Upper lobe of left lung (tissue), 6 donors: ENCODE data around the gene TASOR2. TPM values are rescaled to one million over a fixed set of nuclear protein-coding genes. Genes with fewer than 3 reads are reported as not detected.

ENCODE experiments used
- ATAC-seq, 2 donors: fragments of 200-7000 bp; cut with Tn5 transposase; one replicate each; pipeline ENCODE4 v1.9.1; 2022; ENCODE audit warnings: mild to moderate bottlenecking in 2 of 2, moderate library complexity in 2 of 2; ENCODE audit not compliant: low FRiP score in 2 of 2
- DNase-seq, 2 donors: peaks; one replicate each; pipeline ENCODE4 v3.0.0-alpha.2; 2019 to 2020
- H3K27ac ChIP-seq, 4 donors: fragments of 200-600 bp; sonication (generic); one replicate each; pipeline ENCODE4 v1.5.1; 2016 to 2019
- H3K27me3 ChIP-seq, 4 donors: fragments of 200-600 bp; sonication (generic); one replicate each; pipeline ENCODE4 v1.5.1; 2017 to 2019
- H3K36me3 ChIP-seq, 4 donors: fragments of 200-600 bp; sonication (generic); one replicate each; pipeline ENCODE4 v1.5.1; 2016 to 2019
- H3K4me1 ChIP-seq, 4 donors: fragments of 200-600 bp; sonication (generic); one replicate each; pipeline ENCODE4 v1.5.1; 2018 to 2019
- H3K4me3 ChIP-seq, 4 donors: fragments of 200-600 bp; sonication (generic); one replicate each; pipeline ENCODE4 v1.5.1; 2017 to 2019; ENCODE audit warnings: mild to moderate bottlenecking in 2 of 4, moderate library complexity in 1 of 4
- H3K9me3 ChIP-seq, 4 donors: fragments of 200-600 bp; sonication (generic); one replicate each; pipeline ENCODE4 v1.5.1; 2018 to 2019
- EP300 ChIP-seq, 4 donors: sonication (generic); formaldehyde crosslinking; IDR thresholded peaks; one replicate each; pipeline ENCODE4 v1.5.1; 2017; ENCODE audit warnings: antibody characterized with exemption in 4 of 4, control low read depth in 2 of 4
- POLR2A ChIP-seq, 4 donors: fragments of 450-650 bp; IDR thresholded peaks; one replicate each; pipeline ENCODE4 v1.5.1; 2016 to 2017; ENCODE audit warnings: antibody characterized with exemption in 4 of 4, mild to moderate bottlenecking in 2 of 4
- POLR2AphosphoS5 ChIP-seq, 2 donors: sonication (generic); formaldehyde crosslinking; IDR thresholded peaks; one replicate each; pipeline ENCODE4 v1.5.1; 2017; ENCODE audit warnings: antibody characterized with exemption in 2 of 2
- WGBS, 2 donors: methylation state at CpG; one replicate each; pipeline ENCODE4 v1.1.5; 2017 to 2018; 5-methylcytosine and 5-hydroxymethylcytosine counted together
- total RNA-seq, 6 donors: library from RNA; depleted of rRNA in 4 of 6; stranded (reverse); fragments of >200 nt in 4 of 6; gene quantifications; one replicate each; pipeline versions ENCODE4 v1.1.0 to v1.2.1, GENCODE V29; 2016 to 2021
- TF ChIP-seq, protein P1 (sequence below), 6 experiments: fragments of 450-650 bp in 4 of 6; fragments of 200-600 bp in 2 of 6; sonication (generic) in 2 of 6; IDR thresholded peaks; one replicate each; pipeline ENCODE4 v1.5.1; 2016 to 2019; ENCODE audit warnings: antibody characterized with exemption in 6 of 6
- donor health status: DM: no; HTN: no; CAD: no; lungs with moderate emphysema.
- donor health status: DM: no; HTN: yes; CAD: no; lungs with severe emphysema.

The TASOR2 gene
- total RNA-seq, 6 donors from 2014 or later, result 26.2 to 124 (median 65.3) TPM

- peak; percentile 86 to 95 for ATAC-seq
- 0% methylated on average over 5 to 16 of the region's 112 CpGs for WGBS, 2 donors
- TF ChIP-seq POLR2AphosphoS5 (IDR thresholded peaks at IDR 0.05) (no peak), EP300 (IDR thresholded peaks at IDR 0.05) (no peak), POLR2A (IDR thresholded peaks at IDR 0.05) (peak in 2 of 4 donors; percentile 43 to 63)
- TF ChIP-seq, protein P1, sequence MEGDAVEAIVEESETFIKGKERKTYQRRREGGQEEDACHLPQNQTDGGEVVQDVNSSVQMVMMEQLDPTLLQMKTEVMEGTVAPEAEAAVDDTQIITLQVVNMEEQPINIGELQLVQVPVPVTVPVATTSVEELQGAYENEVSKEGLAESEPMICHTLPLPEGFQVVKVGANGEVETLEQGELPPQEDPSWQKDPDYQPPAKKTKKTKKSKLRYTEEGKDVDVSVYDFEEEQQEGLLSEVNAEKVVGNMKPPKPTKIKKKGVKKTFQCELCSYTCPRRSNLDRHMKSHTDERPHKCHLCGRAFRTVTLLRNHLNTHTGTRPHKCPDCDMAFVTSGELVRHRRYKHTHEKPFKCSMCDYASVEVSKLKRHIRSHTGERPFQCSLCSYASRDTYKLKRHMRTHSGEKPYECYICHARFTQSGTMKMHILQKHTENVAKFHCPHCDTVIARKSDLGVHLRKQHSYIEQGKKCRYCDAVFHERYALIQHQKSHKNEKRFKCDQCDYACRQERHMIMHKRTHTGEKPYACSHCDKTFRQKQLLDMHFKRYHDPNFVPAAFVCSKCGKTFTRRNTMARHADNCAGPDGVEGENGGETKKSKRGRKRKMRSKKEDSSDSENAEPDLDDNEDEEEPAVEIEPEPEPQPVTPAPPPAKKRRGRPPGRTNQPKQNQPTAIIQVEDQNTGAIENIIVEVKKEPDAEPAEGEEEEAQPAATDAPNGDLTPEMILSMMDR (IDR thresholded peaks at IDR 0.05), result peak in 1 of 6 experiments; percentile 20
- peak within 1 kb of the TSS; percentile 76 to 85 (median 80) for H3K27ac ChIP-seq
- DNase-seq, result peak; percentile 69 to 94
- H3K4me3 ChIP-seq, result peak within 1 kb of the TSS; percentile 77 to 96 (median 89)
- peaks cover 7 to 33% (median 11%) of the 10 kb centered on the region in 4 donors for H3K4me1 ChIP-seq
- no peaks in the 10 kb centered on the region for H3K36me3 ChIP-seq
- no peaks in the 10 kb centered on the region for H3K27me3 ChIP-seq
- no peaks in the 10 kb centered on the region for H3K9me3 ChIP-seq
These were observed 18.4 kb upstream of the TASOR2 start, which contains the start of gene ASB13 for GRCh38 chr10:5666008-5666840. TSS of gene ASB13 (minus strand) at chr10:5666595. CDS start at chr10:5666551, 44 bp downstream.

GRCh38 chr10:5666841-5667630, 17.6 kb upstream of the TASOR2 start:
- ATAC-seq, result no peak
- H3K36me3 ChIP-seq, result no peaks in the 10 kb centered on the region
- peaks cover 7 to 33% (median 11%) of the 10 kb centered on the region in 4 donors for H3K4me1 ChIP-seq
- TF ChIP-seq POLR2AphosphoS5 (IDR thresholded peaks at IDR 0.05) (no peak), POLR2A (IDR thresholded peaks at IDR 0.05) (no peak), EP300 (IDR thresholded peaks at IDR 0.05) (no peak)
- TF ChIP-seq, protein P1 (IDR thresholded peaks at IDR 0.05), result no peak
- H3K27ac ChIP-seq, result no peak overlapping the region
- peak overlapping the region; percentile 15 to 96 (median 86) for H3K4me3 ChIP-seq
- no peaks in the 10 kb centered on the region for H3K9me3 ChIP-seq
- 30 to 32% methylated on average over 15 of the region's 15 CpGs for WGBS, 2 donors
- DNase-seq, result no peak
- H3K27me3 ChIP-seq, result no peaks in the 10 kb centered on the region

DNA sequence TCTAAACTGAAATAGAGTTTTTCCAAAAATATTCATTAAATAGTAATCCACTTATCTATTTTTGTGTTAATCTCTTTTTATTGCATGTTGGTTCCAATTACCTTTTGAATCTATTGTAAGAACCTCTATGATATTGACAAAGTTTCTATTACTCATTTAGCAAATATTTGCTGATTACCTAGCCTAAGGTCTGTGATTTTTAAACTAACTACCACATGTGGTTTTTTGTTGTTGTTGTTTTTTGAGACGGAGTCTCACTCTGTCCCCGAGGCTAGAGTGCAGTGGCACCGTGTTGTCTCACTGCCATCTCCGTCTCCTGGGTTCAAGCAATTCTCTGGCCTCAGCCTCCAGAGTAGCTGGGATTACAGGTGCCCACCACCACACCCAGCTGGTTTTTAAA, 16.2 kb upstream of the TASOR2 start:
- H3K36me3 ChIP-seq, result no peaks in the 10 kb centered on the region
- TF ChIP-seq, protein P1 (IDR thresholded peaks at IDR 0.05), result no peak
- no peak for TF ChIP-seq POLR2AphosphoS5 (IDR thresholded peaks at IDR 0.05)
- TF ChIP-seq POLR2A (IDR thresholded peaks at IDR 0.05), result no peak
- no peak for TF ChIP-seq EP300 (IDR thresholded peaks at IDR 0.05)
- no peaks in the 10 kb centered on the region for H3K27me3 ChIP-seq
- peaks cover 0 to 4% (median 1%) of the 10 kb centered on the region in 4 donors for H3K9me3 ChIP-seq
- DNase-seq (no peak), ATAC-seq (no peak)
- H3K4me1 ChIP-seq, result peaks cover 7 to 33% (median 11%) of the 10 kb centered on the region in 4 donors
- 80 to 85% methylated on average over 4 of the region's 4 CpGs for WGBS, 2 donors
- no peak overlapping the region for H3K27ac ChIP-seq
- no peak overlapping the region for H3K4me3 ChIP-seq

DNA sequence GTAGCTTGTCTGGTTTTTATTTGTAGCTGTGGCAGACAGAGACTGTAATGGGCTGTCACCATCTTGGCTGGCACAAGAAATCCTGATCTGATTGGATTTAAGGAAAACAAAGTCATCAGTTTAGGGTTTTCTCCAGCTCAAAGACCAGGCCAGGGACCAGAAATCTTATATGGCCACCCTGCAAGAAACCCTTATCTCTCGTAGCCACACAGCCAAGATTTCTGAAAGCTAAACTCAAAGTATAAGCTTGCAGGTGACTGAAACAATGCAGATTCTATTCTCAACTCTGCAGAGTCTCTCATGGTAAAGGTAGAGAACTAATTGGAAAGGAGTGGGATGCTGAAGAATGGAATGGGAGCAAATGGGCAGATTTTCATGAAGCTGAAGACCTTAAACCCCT, 15.0 kb upstream of the TASOR2 start:
- no peak for ATAC-seq

More for the DNA sequence above, 15.0 kb upstream of the TASOR2 start:
- TF ChIP-seq, protein P1 (IDR thresholded peaks at IDR 0.05), result no peak
- TF ChIP-seq POLR2AphosphoS5 (IDR thresholded peaks at IDR 0.05), result no peak
- TF ChIP-seq POLR2A (IDR thresholded peaks at IDR 0.05), result no peak
- no peak for TF ChIP-seq EP300 (IDR thresholded peaks at IDR 0.05)
- Histone ChIP-seq H3K36me3 (no peaks in the 10 kb centered on the region), H3K27me3 (no peaks in the 10 kb centered on the region), H3K4me3 (no peak overlapping the region), H3K9me3 (peaks cover 0 to 4% (median 1%) of the 10 kb centered on the region in 4 donors), H3K4me1 (peaks cover 7 to 25% (median 10%) of the 10 kb centered on the region in 4 donors), H3K27ac (no peak overlapping the region)
- 93 to 96% methylated on average over 1 of the region's 1 CpG for WGBS, 2 donors
- DNase-seq, result no peak
